BJ (cell line): ENCODE measurements around the gene TMC1. TPM values are rescaled to one million over a fixed set of nuclear protein-coding genes. Genes with fewer than 3 reads are reported as not detected.

Experiments used
- CTCF ChIA-PET: fragments of 350-600 bp; formaldehyde crosslinking; extraction: SDS; loops from one replicate; lab custom pipeline; 2021; ENCODE audit warnings: antibody characterized with exemption, inconsistent platforms; lab: Yijun Ruan, JAX
- POLR2A ChIA-PET: fragments of 300-600 bp; sonication (Branson Sonifier 250); formaldehyde crosslinking; extraction: SDS; loops from one replicate; lab custom pipeline; 2021; ENCODE audit warnings: antibody characterized with exemption; lab: Charles Lee
- DNase-seq: peaks from one replicate; pipeline ENCODE4 v3.0.0-alpha.2; 2011; ENCODE audit warnings: low read depth
- H3K27me3 ChIP-seq: 2 replicates; pipeline ENCODE4 v1.6.0; 2011; ENCODE audit warnings: low read length; ENCODE audit not compliant: control insufficient read depth, insufficient read depth
- H3K36me3 ChIP-seq: 2 replicates; pipeline ENCODE4 v1.5.1; 2011; ENCODE audit warnings: low read length; ENCODE audit not compliant: control insufficient read depth, insufficient read depth
- H3K4me3 ChIP-seq: 2 replicates; pipeline ENCODE4 v1.5.1; 2011; ENCODE audit warnings: low read depth, mild to moderate bottlenecking, control low read depth, low read length
- polyA plus RNA-seq: library from polyadenylated mRNA; depleted of rRNA; stranded (reverse); fragments of >200 nt; gene quantifications from 2 replicates; pipeline ENCODE4 v1.2.3, GENCODE V29; 2011
- TF ChIP-seq, protein P1 (sequence below): IDR thresholded peaks from 2 replicates; pipeline ENCODE4 v1.5.1; 2011; ENCODE audit warnings: low read depth, mild to moderate bottlenecking, control low read depth, inconsistent platforms, low read length, moderate library complexity; ENCODE audit not compliant: insufficient read depth

The TMC1 gene
- polyA plus RNA-seq, 1 experiment: 1.2 TPM

DNA sequence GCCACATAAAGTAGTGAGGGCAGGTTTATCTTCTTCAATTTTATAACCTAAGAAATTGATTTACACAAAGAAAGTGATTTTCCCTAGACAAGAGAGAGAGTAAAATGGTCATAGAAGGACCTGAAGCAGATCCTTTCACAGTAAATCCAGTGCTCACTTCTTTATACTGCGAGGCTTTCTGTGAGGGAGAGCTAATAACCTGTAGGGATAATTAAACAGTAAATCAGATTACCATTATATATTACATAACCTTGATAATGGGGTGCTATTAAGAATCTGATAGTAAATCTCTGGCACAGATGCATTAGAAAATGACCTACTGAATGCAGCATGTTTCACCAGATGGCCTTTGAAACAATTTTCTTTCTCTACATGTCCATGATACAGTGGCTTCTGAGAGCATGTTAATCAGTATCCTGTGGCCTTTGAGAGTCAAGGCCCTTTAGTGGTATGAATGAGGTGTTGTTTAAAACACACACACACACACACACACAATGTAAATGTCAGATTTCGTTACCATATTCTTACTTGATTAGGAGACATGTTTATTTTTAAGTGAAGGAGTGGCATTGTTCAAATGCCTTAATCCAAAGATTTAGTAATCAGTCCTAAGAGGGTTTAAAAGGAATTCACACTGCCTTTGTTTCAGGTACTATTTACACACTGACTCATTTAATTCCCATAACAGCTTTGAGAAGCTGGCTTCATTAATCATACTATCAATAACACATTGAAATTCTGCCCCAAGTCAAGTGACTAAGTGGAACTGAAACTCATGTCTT, 306.7 kb downstream of the TMC1 start:
- CTCF ChIA-PET: no interaction called here
- POLR2A ChIA-PET: no interaction called here
- peaks cover 3% of the 10 kb centered on the region; the same call in 1 of the 2 replicates for H3K27me3 ChIP-seq
- TF ChIP-seq, protein P1, sequence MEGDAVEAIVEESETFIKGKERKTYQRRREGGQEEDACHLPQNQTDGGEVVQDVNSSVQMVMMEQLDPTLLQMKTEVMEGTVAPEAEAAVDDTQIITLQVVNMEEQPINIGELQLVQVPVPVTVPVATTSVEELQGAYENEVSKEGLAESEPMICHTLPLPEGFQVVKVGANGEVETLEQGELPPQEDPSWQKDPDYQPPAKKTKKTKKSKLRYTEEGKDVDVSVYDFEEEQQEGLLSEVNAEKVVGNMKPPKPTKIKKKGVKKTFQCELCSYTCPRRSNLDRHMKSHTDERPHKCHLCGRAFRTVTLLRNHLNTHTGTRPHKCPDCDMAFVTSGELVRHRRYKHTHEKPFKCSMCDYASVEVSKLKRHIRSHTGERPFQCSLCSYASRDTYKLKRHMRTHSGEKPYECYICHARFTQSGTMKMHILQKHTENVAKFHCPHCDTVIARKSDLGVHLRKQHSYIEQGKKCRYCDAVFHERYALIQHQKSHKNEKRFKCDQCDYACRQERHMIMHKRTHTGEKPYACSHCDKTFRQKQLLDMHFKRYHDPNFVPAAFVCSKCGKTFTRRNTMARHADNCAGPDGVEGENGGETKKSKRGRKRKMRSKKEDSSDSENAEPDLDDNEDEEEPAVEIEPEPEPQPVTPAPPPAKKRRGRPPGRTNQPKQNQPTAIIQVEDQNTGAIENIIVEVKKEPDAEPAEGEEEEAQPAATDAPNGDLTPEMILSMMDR: no peak
- no peaks in the 10 kb centered on the region for H3K36me3 ChIP-seq
- H3K4me3 ChIP-seq: no peak overlapping the region
- peak; percentile 13 for DNase-seq

DNA sequence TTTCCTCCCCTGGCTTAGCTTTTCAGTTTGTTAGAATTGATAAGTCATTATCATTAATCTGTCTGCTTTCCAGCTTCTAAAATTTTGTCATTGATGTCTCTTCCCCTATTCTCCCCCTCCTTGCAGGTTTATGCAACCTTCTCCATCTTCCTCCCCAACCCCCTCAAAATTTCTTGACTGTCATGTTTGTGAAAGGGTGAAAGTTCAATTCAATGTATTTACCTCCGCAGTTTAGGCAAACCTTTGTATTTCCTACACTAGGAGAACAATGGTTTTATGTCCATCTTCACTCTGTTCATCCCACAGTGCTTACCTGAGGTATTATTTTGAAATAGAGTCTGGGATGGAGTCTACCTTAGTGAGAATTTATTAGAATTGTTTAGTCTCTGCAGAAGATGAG, 313.6 kb downstream of the TMC1 start:
- Histone ChIP-seq H3K4me3 (no peak overlapping the region), H3K36me3 (no peaks in the 10 kb centered on the region), H3K27me3 (no peaks in the 10 kb centered on the region)
- POLR2A ChIA-PET: no interaction called here
- TF ChIP-seq, protein P1: no peak
- CTCF ChIA-PET: interaction anchor here (1.0 kb wide), 1 partner anchor 13 kb away, joined by 5 read pairs; no protein-coding TSS in a partner anchor
- DNase-seq: no peak

DNA sequence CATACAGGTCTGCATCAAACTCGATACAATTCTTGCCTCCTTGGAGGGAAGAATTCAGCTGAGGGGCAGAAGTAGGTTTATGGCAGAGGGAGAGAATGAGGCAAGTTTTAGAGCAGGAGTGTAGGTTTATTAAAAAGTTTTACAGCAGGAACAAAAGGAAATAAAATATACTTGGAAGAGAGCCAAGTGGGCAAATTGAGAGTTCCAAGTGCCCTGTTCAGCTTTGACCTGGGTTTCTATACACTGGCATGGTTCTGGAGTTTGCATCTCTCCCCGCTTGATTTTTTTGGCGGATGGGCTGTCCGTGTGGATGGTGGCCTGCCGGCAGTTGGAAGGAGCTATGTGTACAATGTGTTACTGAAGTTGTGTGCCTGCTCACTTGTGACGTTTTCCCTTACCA, 315.4 kb downstream of the TMC1 start:
- ChIA-PET CTCF (interaction anchor here (1.2 to 1.4 kb wide), 2 partner anchors 15 to 20 kb away, joined by 3 read pairs; no protein-coding TSS in a partner anchor), POLR2A (no interaction called here)
- TF ChIP-seq, protein P1: no peak
- H3K36me3 ChIP-seq: no peaks in the 10 kb centered on the region
- H3K27me3 ChIP-seq: no peaks in the 10 kb centered on the region
- H3K4me3 ChIP-seq: no peak overlapping the region
- no peak for DNase-seq

DNA sequence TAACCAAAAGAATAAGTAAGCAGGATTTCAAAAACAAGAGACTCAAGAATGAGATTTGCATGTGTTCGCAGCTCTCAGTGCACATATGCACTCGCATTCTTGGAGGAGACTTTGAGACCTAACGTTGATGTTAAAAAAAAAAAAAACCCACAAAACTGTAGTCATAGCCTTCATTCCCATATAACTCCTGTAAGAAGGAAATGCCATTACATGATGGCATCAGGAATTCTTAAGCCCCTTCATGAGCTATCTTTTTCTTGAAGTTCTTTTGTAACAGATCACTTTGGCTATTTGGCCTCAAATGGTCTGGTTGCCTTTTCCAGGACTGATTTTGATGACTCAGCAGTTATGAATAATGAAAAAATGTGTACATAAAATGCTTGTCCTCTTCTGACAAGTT, 317.7 kb downstream of the TMC1 start:
- Histone ChIP-seq H3K36me3 (no peaks in the 10 kb centered on the region), H3K27me3 (no peaks in the 10 kb centered on the region), H3K4me3 (no peak overlapping the region)
- DNase-seq: no peak
- POLR2A ChIA-PET: no interaction called here
- CTCF ChIA-PET: interaction anchor here (0.6 to 1.4 kb wide), 3 partner anchors 17 to 208 kb away, joined by 3 to 6 read pairs (median 3); no protein-coding TSS in a partner anchor
- TF ChIP-seq, protein P1: no peak

DNA sequence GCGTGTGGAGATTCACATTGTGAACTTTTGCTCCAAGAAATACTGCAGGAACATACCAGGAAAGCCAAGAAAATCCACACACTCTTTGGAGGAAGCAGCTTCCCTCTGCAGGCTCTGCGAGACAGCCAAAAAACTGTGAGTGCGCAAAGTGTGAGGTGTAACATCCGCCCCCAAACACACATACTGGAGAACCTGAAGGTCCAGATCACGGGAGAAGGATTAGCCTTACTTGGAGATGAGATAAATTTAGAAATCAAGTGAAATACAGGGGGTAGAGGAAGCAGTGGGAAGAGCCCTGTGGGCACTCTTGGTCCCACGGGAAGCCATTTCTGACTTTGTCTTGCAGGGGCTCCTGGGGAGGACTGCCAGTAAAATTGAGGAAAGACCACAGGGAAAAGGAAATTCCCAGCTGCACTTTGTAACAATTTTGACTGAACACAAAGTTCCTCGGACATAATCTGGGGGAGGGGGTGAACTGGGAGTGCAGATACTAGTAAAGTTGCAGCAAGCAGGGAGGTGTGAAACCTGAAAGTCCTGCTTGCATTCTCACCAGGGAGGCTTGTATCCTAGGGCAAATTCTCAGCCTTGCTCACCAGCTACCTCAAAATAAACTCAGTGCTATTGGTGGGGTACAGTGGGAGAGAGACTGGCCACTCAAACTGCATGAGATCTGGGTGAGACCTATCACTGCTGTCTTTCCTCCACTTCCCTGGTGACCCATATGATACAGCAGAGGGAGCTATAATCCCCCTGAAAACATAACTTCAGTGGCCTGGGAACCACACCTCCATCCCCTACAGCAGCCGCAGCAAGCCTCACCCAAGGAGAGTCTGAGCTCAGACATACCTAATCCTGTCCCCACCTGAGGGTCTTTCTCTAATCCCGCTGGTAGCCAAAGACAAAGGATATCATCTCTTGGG, 322.4 kb downstream of the TMC1 start:
- no peaks in the 10 kb centered on the region for H3K36me3 ChIP-seq
- no peak overlapping the region for H3K4me3 ChIP-seq
- CTCF ChIA-PET: interaction anchor here (1.0 to 2.7 kb wide), 4 partner anchors 13 to 237 kb away, joined by 3 to 11 read pairs (median 4); no protein-coding TSS in a partner anchor
- no peaks in the 10 kb centered on the region for H3K27me3 ChIP-seq
- DNase-seq: no peak
- POLR2A ChIA-PET: no interaction called here
- TF ChIP-seq, protein P1: peak; percentile 28
